Measurements from ENCODE around the gene TET1. TPM values are rescaled to one million over a fixed set of nuclear protein-coding genes. Genes with fewer than 3 reads are reported as not detected.

The TET1 gene
- total RNA-seq, 1 experiment from 2014 or later, result 2.3 TPM

- H3K4me3 ChIP-seq (ENCODE audit: low read depth in 2 of 2, low read length in 2 of 2), result no peak overlapping the region
- TF ChIP-seq REST (IDR thresholded peaks at IDR 0.05; ENCODE audit: insufficient read depth in 1 of 2, low read depth in 2 of 2, low read length in 1 of 2) (no peak), TCF7L2 (IDR thresholded peaks at IDR 0.05; ENCODE audit: low read depth, low read length) (no peak), SIN3A (IDR thresholded peaks at IDR 0.05; ENCODE audit: borderline replicate concordance, insufficient read depth, low read depth, low read length) (no peak), CTCF (IDR thresholded peaks at IDR 0.05) (no peak)
- no peak for ATAC-seq
- ChIA-PET CTCF (no interaction called here), POLR2A (no interaction called here)
- no peak for DNase-seq (ENCODE audit: low read depth, low spot score)
- in situ Hi-C loops (cut with HindIII; ENCODE audit: low pct_unique_long_range_greater_than_20kb, low sequenced_read_pairs) (no loop called here), intact Hi-C loops (cut with micrococcal nuclease; ENCODE audit: unreplicated experiment) (no loop called here)
- H3K36me3 ChIP-seq (ENCODE audit: control insufficient read depth, insufficient read depth, low read length), result no peaks in the 10 kb centered on the region
- H3K27ac ChIP-seq (ENCODE audit: low read length), result no peak overlapping the region
- H3K4me1 ChIP-seq (ENCODE audit: control insufficient read depth, insufficient read depth, low read length), result peaks cover 4% of the 10 kb centered on the region
- no TSS peak for BruUV-seq (replicated peaks)
- H3K9me3 ChIP-seq (ENCODE audit: control insufficient read depth, insufficient read depth, low read depth, low read length), result no peaks in the 10 kb centered on the region
- H3K27me3 ChIP-seq (ENCODE audit: control insufficient read depth, insufficient read depth, low read length), result no peaks in the 10 kb centered on the region
These were observed 73.1 kb downstream of the TET1 start for GRCh38 chr10:68633281-68633680.

- H3K4me3 ChIP-seq (ENCODE audit: low read depth in 2 of 2, low read length in 2 of 2), result no peak overlapping the region
- TF ChIP-seq REST (IDR thresholded peaks at IDR 0.05; ENCODE audit: insufficient read depth in 1 of 2, low read depth in 2 of 2, low read length in 1 of 2), result no peak
- TF ChIP-seq SIN3A (IDR thresholded peaks at IDR 0.05; ENCODE audit: borderline replicate concordance, insufficient read depth, low read depth, low read length), result no peak
- no peak for TF ChIP-seq CTCF (IDR thresholded peaks at IDR 0.05)
- no peak for TF ChIP-seq POLR2AphosphoS5 (IDR thresholded peaks at IDR 0.05; ENCODE audit: low read depth, low read length)
- no peak for TF ChIP-seq TCF7L2 (IDR thresholded peaks at IDR 0.05; ENCODE audit: low read depth, low read length)
- ATAC-seq (no peak), DNase-seq (ENCODE audit: low read depth, low spot score) (no peak)
- H3K27me3 ChIP-seq (ENCODE audit: control insufficient read depth, insufficient read depth, low read length), result no peaks in the 10 kb centered on the region
- ChIA-PET CTCF (no interaction called here), POLR2A (no interaction called here)
- peaks cover 4% of the 10 kb centered on the region for H3K4me1 ChIP-seq (ENCODE audit: control insufficient read depth, insufficient read depth, low read length)
- H3K9me3 ChIP-seq (ENCODE audit: control insufficient read depth, insufficient read depth, low read depth, low read length), result no peaks in the 10 kb centered on the region
- intact Hi-C loops (cut with micrococcal nuclease; ENCODE audit: unreplicated experiment) (no loop called here), in situ Hi-C loops (cut with HindIII; ENCODE audit: low pct_unique_long_range_greater_than_20kb, low sequenced_read_pairs) (no loop called here)
- BruUV-seq (replicated peaks), result no TSS peak
- no peak overlapping the region for H3K27ac ChIP-seq (ENCODE audit: low read length)
- H3K36me3 ChIP-seq (ENCODE audit: control insufficient read depth, insufficient read depth, low read length), result no peaks in the 10 kb centered on the region
These were observed 73.8 kb downstream of the TET1 start for GRCh38 chr10:68633816-68634466.

All from Panc1 (cell line).